GM12878 (cell line): ENCODE data around the gene KIAA1671.

Experiments used
- ATF2 ChIP-seq: IDR thresholded peaks from 2 replicates; pipeline ENCODE4 v1.6.1; 2012; ENCODE audit warnings: low read length, inconsistent platforms
- CBFB ChIP-seq: IDR thresholded peaks from 2 replicates; pipeline ENCODE4 v1.6.1; 2016; ENCODE audit warnings: antibody characterized with exemption, low read depth
- CTCF ChIP-seq, 3 experiments: IDR thresholded peaks in 2 of 3; conservative IDR thresholded peaks in 1 of 3; 2 replicates each; pipeline ENCODE4 v1.5.1; 2011; ENCODE audit warnings: low read depth in 3 of 3, low read length in 3 of 3, mild to moderate bottlenecking in 3 of 3, control low read depth in 2 of 3, moderate library complexity in 2 of 3, inconsistent platforms in 1 of 3, mixed read lengths in 1 of 3; ENCODE audit not compliant: control insufficient read depth in 2 of 3, insufficient read depth in 1 of 3; ENCODE audit errors: extremely low read depth in 1 of 3
- EED ChIP-seq: sonication (generic); IDR thresholded peaks from 2 replicates; pipeline ENCODE4 v1.6.1; 2016; ENCODE audit warnings: antibody characterized with exemption, low read depth
- EGR1 ChIP-seq, 2 experiments: IDR thresholded peaks; 1 replicate in 1 of 2; 2 replicates in 1 of 2; pipeline ENCODE4 v1.6.1; 2011 to 2012; ENCODE audit warnings: low read depth in 2 of 2, low read length in 2 of 2, borderline replicate concordance in 1 of 2, mild to moderate bottlenecking in 1 of 2, moderate library complexity in 1 of 2
- EP300 ChIP-seq, 2 experiments: fragments of 150-350 bp in 1 of 2; IDR thresholded peaks; 2 replicates each; pipeline ENCODE4 v1.6.1; 2011 to 2012; ENCODE audit warnings: low read depth in 2 of 2, low read length in 2 of 2, borderline replicate concordance in 1 of 2, improper control_type of control experiment in 1 of 2, inconsistent platforms in 1 of 2; ENCODE audit not compliant: control insufficient read depth in 1 of 2
- EZH2 ChIP-seq: IDR thresholded peaks from 2 replicates; pipeline ENCODE4 v1.6.1; 2012; ENCODE audit warnings: low read depth, mild to moderate bottlenecking, control low read depth, inconsistent platforms, low read length, borderline replicate concordance; ENCODE audit not compliant: control insufficient read depth
- GATAD2B ChIP-seq: fragments of 450-650 bp; conservative IDR thresholded peaks from 2 replicates; pipeline ENCODE4 v1.6.1; 2017; ENCODE audit warnings: low read depth, mild to moderate bottlenecking, moderate library complexity
- POLR2A ChIP-seq: IDR thresholded peaks from 2 replicates; pipeline ENCODE4 v1.6.1; 2011; ENCODE audit warnings: low read depth, mild to moderate bottlenecking, low read length
- RFX5 ChIP-seq: IDR thresholded peaks from 2 replicates; pipeline ENCODE4 v1.6.1; 2011; ENCODE audit warnings: low read depth, low read length, improper control_type of control experiment
- SMC3 ChIP-seq: IDR thresholded peaks from 2 replicates; pipeline ENCODE4 v1.6.1; 2011; ENCODE audit warnings: low read length, improper control_type of control experiment, borderline replicate concordance
- ZBTB33 ChIP-seq: fragments of 450-650 bp; IDR thresholded peaks from 2 replicates; pipeline ENCODE4 v1.6.1; 2017; ENCODE audit warnings: mild to moderate bottlenecking

- TF ChIP-seq EP300 (IDR thresholded peaks at IDR 0.05; ENCODE audit: borderline replicate concordance in 1 of 2, control insufficient read depth in 1 of 2, low read depth in 2 of 2, low read length in 2 of 2) (no peak), CTCF (IDR thresholded peaks at IDR 0.05 in 2 of 3, conservative IDR thresholded peaks at IDR 0.05 in 1 of 3; ENCODE audit: control insufficient read depth in 2 of 3, extremely low read depth in 1 of 3, insufficient read depth in 1 of 3, low read depth in 3 of 3, low read length in 3 of 3) (no peak), GATAD2B (no peak), ATF2 (no peak), POLR2A (no peak), RFX5 (no peak), SMC3 (no peak), EGR1 (IDR thresholded peaks at IDR 0.05; ENCODE audit: borderline replicate concordance in 1 of 2, low read depth in 2 of 2, low read length in 2 of 2) (no peak), EZH2 (no peak), CBFB (no peak), EED (no peak), ZBTB33 (no peak)
These were observed 117.4 kb downstream of the KIAA1671 start for GRCh38 chr22:25069758-25070481.
